ENCODE measurements around the gene GRID1. TPM values are rescaled to one million over a fixed set of nuclear protein-coding genes. Genes with fewer than 3 reads are reported as not detected.

GRID1 gene
- total RNA-seq, 1 donor from 2014 or later = 7.1 TPM

DNA sequence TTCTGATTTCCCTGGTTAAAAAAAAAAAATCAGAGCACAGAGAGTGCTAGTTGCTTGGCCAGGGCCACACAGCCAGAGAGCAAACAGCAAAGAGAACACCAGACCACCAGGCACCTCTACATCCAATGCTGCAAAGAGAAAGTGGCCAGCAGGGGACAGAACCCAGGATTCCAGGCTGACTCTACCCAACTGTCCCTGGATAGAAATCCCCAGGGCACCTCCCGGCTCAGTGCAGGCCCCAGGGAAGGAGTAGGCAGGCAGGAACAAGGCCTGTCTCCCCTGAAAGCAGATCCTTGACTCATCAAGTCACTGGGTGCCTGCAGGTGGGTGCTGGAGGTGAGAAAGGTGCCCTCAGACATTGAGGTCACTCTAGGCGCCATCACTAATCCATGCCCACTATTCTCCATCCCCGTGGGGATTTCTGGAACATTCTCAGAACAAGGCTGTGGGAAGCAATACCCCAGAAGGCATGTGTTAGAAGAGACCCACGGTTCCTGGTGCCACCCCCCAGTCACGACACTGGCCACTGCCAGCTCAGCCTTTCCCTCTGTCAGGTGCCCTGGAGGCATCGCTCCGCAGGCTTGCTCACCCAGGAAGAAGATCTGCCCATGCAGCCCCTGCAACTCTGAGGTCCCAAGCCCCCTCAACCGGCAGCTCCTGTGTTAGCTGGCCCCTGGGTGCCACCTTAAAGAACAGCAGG, 154.8 kb downstream of the GRID1 start:
- intact Hi-C loops (cut with DNase I) = no loop called here
- TF ChIP-seq POLR2AphosphoS5 (IDR thresholded peaks at IDR 0.05; ENCODE audit: insufficient read depth in 1 of 2, low read depth in 1 of 2) = no peak
- TF ChIP-seq, protein P1, sequence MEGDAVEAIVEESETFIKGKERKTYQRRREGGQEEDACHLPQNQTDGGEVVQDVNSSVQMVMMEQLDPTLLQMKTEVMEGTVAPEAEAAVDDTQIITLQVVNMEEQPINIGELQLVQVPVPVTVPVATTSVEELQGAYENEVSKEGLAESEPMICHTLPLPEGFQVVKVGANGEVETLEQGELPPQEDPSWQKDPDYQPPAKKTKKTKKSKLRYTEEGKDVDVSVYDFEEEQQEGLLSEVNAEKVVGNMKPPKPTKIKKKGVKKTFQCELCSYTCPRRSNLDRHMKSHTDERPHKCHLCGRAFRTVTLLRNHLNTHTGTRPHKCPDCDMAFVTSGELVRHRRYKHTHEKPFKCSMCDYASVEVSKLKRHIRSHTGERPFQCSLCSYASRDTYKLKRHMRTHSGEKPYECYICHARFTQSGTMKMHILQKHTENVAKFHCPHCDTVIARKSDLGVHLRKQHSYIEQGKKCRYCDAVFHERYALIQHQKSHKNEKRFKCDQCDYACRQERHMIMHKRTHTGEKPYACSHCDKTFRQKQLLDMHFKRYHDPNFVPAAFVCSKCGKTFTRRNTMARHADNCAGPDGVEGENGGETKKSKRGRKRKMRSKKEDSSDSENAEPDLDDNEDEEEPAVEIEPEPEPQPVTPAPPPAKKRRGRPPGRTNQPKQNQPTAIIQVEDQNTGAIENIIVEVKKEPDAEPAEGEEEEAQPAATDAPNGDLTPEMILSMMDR (IDR thresholded peaks at IDR 0.05) = no peak
- no peak for TF ChIP-seq POLR2A (IDR thresholded peaks at IDR 0.05)
- no peak overlapping the region for H3K27ac ChIP-seq
- no peaks in the 10 kb centered on the region for H3K27me3 ChIP-seq
- no peaks in the 10 kb centered on the region for H3K9me3 ChIP-seq
- no peak overlapping the region for H3K4me3 ChIP-seq
- no peaks in the 10 kb centered on the region for H3K4me1 ChIP-seq
- no peak for DNase-seq (ENCODE audit: extremely low spot score in 2 of 2)
- no peaks in the 10 kb centered on the region for H3K36me3 ChIP-seq

DNA sequence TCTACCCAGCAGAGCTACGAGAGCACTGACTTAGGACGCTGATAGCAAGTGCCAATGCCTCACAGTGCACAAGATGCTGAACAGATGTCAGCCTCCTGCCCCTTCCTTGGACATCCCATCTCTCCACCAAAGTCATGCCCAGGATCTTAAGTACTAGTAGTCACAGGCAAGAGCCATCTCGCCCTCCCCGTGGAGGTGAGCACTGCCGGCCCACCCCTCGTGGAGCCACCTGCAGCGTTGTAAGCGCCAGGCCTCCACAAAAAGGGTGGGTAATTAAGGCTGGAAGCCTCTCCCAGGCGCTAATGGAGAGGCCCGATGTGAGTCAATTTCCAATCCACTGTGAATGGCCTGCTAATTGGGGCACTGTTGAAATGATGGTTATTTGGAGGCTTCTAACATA, 156.2 kb downstream of the GRID1 start:
- TF ChIP-seq, protein P1 (IDR thresholded peaks at IDR 0.05) = no peak
- TF ChIP-seq POLR2A (IDR thresholded peaks at IDR 0.05) = no peak
- no peak for TF ChIP-seq POLR2AphosphoS5 (IDR thresholded peaks at IDR 0.05; ENCODE audit: insufficient read depth in 1 of 2, low read depth in 1 of 2)
- Histone ChIP-seq H3K27ac (no peak overlapping the region), H3K27me3 (no peaks in the 10 kb centered on the region), H3K4me1 (no peaks in the 10 kb centered on the region), H3K4me3 (no peak overlapping the region), H3K9me3 (no peaks in the 10 kb centered on the region), H3K36me3 (no peaks in the 10 kb centered on the region)
- intact Hi-C loops (cut with DNase I) = no loop called here
- DNase-seq (ENCODE audit: extremely low spot score in 2 of 2) = no peak

DNA sequence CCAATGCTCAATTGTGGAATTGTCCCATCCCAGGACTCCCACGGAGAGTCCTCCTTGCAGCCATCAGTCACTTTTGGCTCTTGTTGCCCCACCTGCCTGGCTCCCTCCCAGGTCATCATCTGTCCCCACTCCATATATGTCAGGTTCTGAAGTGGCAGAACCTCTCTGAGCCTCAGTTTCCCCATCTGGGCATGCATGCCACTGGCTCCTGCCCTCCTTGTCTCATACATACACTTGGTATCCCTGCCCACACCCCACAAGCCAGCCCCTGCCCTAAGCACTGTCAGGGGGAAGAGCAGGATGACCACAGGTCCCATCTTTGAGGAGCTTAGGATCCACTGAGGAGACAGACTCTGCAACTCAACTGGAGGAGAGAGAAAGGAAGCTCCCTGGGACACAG, 156.9 kb downstream of the GRID1 start:
- Histone ChIP-seq H3K9me3 (no peaks in the 10 kb centered on the region), H3K27me3 (no peaks in the 10 kb centered on the region), H3K27ac (no peak overlapping the region), H3K4me3 (no peak overlapping the region), H3K4me1 (no peaks in the 10 kb centered on the region), H3K36me3 (no peaks in the 10 kb centered on the region)
- no peak for DNase-seq (ENCODE audit: extremely low spot score in 2 of 2)
- TF ChIP-seq POLR2AphosphoS5 (IDR thresholded peaks at IDR 0.05; ENCODE audit: insufficient read depth in 1 of 2, low read depth in 1 of 2) (no peak), POLR2A (IDR thresholded peaks at IDR 0.05) (no peak)
- TF ChIP-seq, protein P1 (IDR thresholded peaks at IDR 0.05) = no peak
- intact Hi-C loops (cut with DNase I) = no loop called here

DNA sequence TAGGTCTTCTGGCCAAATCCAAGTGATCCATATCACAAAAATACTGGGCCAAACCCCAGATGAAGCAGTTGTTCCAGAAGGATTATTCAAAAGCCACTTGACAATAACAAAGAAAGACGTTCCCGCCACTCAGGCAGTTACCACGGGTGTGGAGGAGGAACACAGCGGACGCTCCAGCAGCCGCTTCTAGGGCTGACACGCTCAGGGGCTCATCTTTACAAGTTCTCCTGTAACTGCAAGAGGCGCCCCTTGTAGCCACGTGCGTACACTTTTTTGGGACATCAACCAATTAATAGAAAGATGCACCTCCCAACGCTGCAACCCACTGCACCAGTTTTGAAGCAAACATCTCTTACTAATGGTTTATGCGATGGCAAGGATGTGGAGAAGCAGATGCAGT, 159.4 kb downstream of the GRID1 start:
- intact Hi-C loops (cut with DNase I) = no loop called here
- no peak overlapping the region for H3K4me3 ChIP-seq
- TF ChIP-seq POLR2A (IDR thresholded peaks at IDR 0.05) (no peak), POLR2AphosphoS5 (IDR thresholded peaks at IDR 0.05; ENCODE audit: insufficient read depth in 1 of 2, low read depth in 1 of 2) (no peak)
- TF ChIP-seq, protein P1 (IDR thresholded peaks at IDR 0.05) = no peak
- no peaks in the 10 kb centered on the region for H3K4me1 ChIP-seq
- no peak for DNase-seq (ENCODE audit: extremely low spot score in 2 of 2)
- H3K27me3 ChIP-seq = no peaks in the 10 kb centered on the region
- H3K9me3 ChIP-seq = no peaks in the 10 kb centered on the region
- no peak overlapping the region for H3K27ac ChIP-seq
- H3K36me3 ChIP-seq = no peaks in the 10 kb centered on the region

DNA sequence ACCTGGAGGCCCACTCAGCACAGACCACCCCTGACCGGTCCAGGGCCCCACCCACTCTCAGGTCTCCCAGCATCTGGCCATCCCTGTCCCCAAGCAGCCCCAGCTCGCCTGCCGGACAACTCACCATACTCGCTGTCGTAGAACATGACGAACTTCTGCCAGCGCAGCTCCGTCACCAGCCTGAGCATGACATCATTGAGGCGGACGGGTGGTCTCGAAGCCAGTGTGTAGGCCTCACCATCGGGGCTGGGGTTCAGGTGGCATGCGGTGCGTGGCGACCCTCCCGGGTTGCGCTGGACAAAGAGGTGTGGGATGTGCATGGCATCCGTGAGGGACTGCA, 160.4 kb downstream of the GRID1 start:
- no peak for DNase-seq (ENCODE audit: extremely low spot score in 2 of 2)
- no peak overlapping the region for H3K4me3 ChIP-seq
- no peaks in the 10 kb centered on the region for H3K9me3 ChIP-seq
- no peaks in the 10 kb centered on the region for H3K36me3 ChIP-seq
- H3K27ac ChIP-seq = no peak overlapping the region
- intact Hi-C loops (cut with DNase I) = no loop called here
- no peaks in the 10 kb centered on the region for H3K27me3 ChIP-seq
- H3K4me1 ChIP-seq = no peaks in the 10 kb centered on the region
- TF ChIP-seq, protein P1 (IDR thresholded peaks at IDR 0.05) = no peak
- TF ChIP-seq POLR2A (IDR thresholded peaks at IDR 0.05) = no peak
- no peak for TF ChIP-seq POLR2AphosphoS5 (IDR thresholded peaks at IDR 0.05; ENCODE audit: insufficient read depth in 1 of 2, low read depth in 1 of 2)
